ENCODE measurements around the gene CDADC1.

DNA sequence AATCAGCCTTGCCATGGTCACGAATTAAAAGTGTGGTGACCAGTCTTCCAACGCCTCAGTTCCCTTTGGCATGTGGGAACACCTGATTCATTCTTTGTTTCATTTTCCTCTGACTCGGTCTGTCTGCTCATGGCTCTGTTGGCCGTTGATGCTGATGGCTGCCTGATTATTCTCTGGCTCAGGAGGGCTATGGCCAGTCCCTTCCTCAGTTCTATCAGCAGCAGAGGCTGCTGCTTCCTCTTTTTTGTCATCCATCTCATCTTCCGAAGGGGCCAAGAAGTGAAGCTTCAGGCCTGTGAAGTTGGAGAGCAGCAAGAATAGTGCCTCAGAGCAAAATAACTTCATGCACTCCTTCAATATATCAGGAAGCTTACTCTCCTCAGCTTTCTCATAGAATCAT is 37.1 kb upstream of the CDADC1 start:
- TF ChIP-seq POLR2A (IDR thresholded peaks at IDR 0.05; ENCODE audit: low read depth, low read length) (no peak), POLR2AphosphoS5 (IDR thresholded peaks at IDR 0.05; ENCODE audit: low read depth, low read length) (no peak), TAF1 (IDR thresholded peaks at IDR 0.05; ENCODE audit: low read depth, low read length) (no peak), SPI1 (IDR thresholded peaks at IDR 0.05; ENCODE audit: low read depth, low read length) (no peak), PAX5 (IDR thresholded peaks at IDR 0.05; ENCODE audit: insufficient read depth, low read length, severe bottlenecking) (no peak)

Data from GM12891 (cell line).